B cell (primary cell): ENCODE data around the gene GULP1. TPM values are rescaled to one million over a fixed set of nuclear protein-coding genes. Genes with fewer than 3 reads are reported as not detected.

ENCODE experiments used
- ATAC-seq: fragments of 200-7000 bp; cut with Tn5 transposase; one replicate; pipeline ENCODE4 v1.10.0; 2021; ENCODE audit warnings: low read depth, mild to moderate bottlenecking, moderate number of reproducible peaks, moderate library complexity
- CTCF ChIA-PET: fragments of 350-600 bp; sonication (Branson Sonifier 250); formaldehyde crosslinking; loops from one replicate; lab custom pipeline; 2021; ENCODE audit warnings: antibody characterized with exemption, inconsistent platforms; lab: Charles Lee
- POLR2A ChIA-PET: fragments of 350-600 bp; sonication (Branson Sonifier 250); formaldehyde crosslinking; loops from one replicate; lab custom pipeline; 2021; ENCODE audit warnings: antibody characterized with exemption; lab: Charles Lee
- DNase-seq: peaks from one replicate; pipeline ENCODE4 v3.0.0; 2013
- H2AFZ ChIP-seq: 2 replicates; pipeline ENCODE4 v1.6.1; 2012; ENCODE audit warnings: mild to moderate bottlenecking, low read depth, low read length; ENCODE audit not compliant: insufficient read depth, poor library complexity, severe bottlenecking
- H3K27ac ChIP-seq, 2 donors: 1 replicate in 1 of 2; 2 replicates in 1 of 2; pipeline ENCODE4 v1.5.1; 2012 to 2013; ENCODE audit warnings: low read length in 2 of 2, mild to moderate bottlenecking in 2 of 2, moderate library complexity in 1 of 2
- H3K27me3 ChIP-seq, 4 experiments: fragments of 200-600 bp in 1 of 4; sonication (generic) in 1 of 4; replicated peaks in 1 of 4; 1 replicate in 2 of 4; 2 replicates in 2 of 4; pipeline versions ENCODE4 v1.6.1 to v1.7.0; 2013 to 2016; ENCODE audit warnings: low read length in 3 of 4, mild to moderate bottlenecking in 2 of 4, mixed read lengths in 1 of 4, moderate library complexity in 1 of 4; ENCODE audit not compliant: insufficient read depth in 4 of 4, control insufficient read depth in 3 of 4; ENCODE audit errors: control extremely low read depth in 1 of 4
- H3K36me3 ChIP-seq, 2 experiments: replicated peaks in 1 of 2; 1 replicate in 1 of 2; 2 replicates in 1 of 2; pipeline versions ENCODE4 v1.6.1 to v1.7.1; 2013; ENCODE audit warnings: low read length in 1 of 2; ENCODE audit not compliant: insufficient read depth in 2 of 2, control insufficient read depth in 1 of 2; ENCODE audit errors: control extremely low read depth in 1 of 2, extremely low read depth in 1 of 2
- H3K4me1 ChIP-seq, 2 donors: fragments of 200-600 bp in 1 of 2; sonication (generic) in 1 of 2; 1 replicate in 1 of 2; 2 replicates in 1 of 2; pipeline versions ENCODE4 v1.5.1 to v1.6.1; 2013 to 2017; ENCODE audit warnings: low read length in 2 of 2; ENCODE audit not compliant: control insufficient read depth in 2 of 2, insufficient read depth in 2 of 2
- H3K4me2 ChIP-seq: replicated peaks from 2 replicates; pipeline ENCODE3; 2012; ENCODE audit warnings: mild to moderate bottlenecking, low read depth, low read length; ENCODE audit not compliant: poor library complexity, severe bottlenecking
- H3K4me3 ChIP-seq, 5 experiments: fragments of 200-600 bp in 1 of 5; sonication (generic) in 1 of 5; 1 replicate in 3 of 5; 2 replicates in 2 of 5; pipeline versions ENCODE4 v1.5.1 to v1.7.0; 2011 to 2016; ENCODE audit warnings: low read length in 4 of 5, mild to moderate bottlenecking in 4 of 5, low read depth in 2 of 5, control low read depth in 1 of 5, moderate library complexity in 1 of 5; ENCODE audit not compliant: insufficient read depth in 1 of 5; ENCODE audit errors: control extremely low read depth in 1 of 5, extremely low read depth in 1 of 5
- H3K79me2 ChIP-seq: fragments of 200-600 bp; sonication (generic); one replicate; pipeline ENCODE4 v1.6.0; 2016; ENCODE audit warnings: low read length; ENCODE audit not compliant: control insufficient read depth, insufficient read depth
- H3K9ac ChIP-seq: fragments of 200-600 bp; sonication (generic); 2 replicates; pipeline ENCODE4 v1.6.1; 2017; ENCODE audit warnings: mild to moderate bottlenecking, low read length, moderate library complexity
- H3K9me3 ChIP-seq, 3 donors: one replicate each; pipeline versions ENCODE4 v1.6.1 to v1.7.1; 2013; ENCODE audit warnings: low read length in 2 of 3; ENCODE audit not compliant: control insufficient read depth in 2 of 3, insufficient read depth in 1 of 3; ENCODE audit errors: control extremely low read depth in 1 of 3
- H4K20me1 ChIP-seq: 2 replicates; pipeline ENCODE4 v1.6.0; 2012; ENCODE audit warnings: mild to moderate bottlenecking, low read length; ENCODE audit not compliant: insufficient read depth, control insufficient read depth, poor library complexity, severe bottlenecking
- H3K27ac Mint-ChIP-seq: one replicate; pipeline ENCODE4 v1.8.0; 2021; ENCODE audit warnings: mixed read lengths
- H3K27me3 Mint-ChIP-seq: one replicate; pipeline ENCODE4 v1.8.0; 2021; ENCODE audit warnings: mixed read lengths
- H3K4me1 Mint-ChIP-seq: one replicate; pipeline ENCODE4 v1.8.0; 2021; ENCODE audit warnings: mixed read lengths
- H3K4me3 Mint-ChIP-seq: one replicate; pipeline ENCODE4 v1.8.0; 2021; ENCODE audit warnings: mixed read lengths
- H3K9me3 Mint-ChIP-seq: one replicate; pipeline ENCODE4 v1.8.0; 2022; ENCODE audit warnings: mixed read lengths; ENCODE audit not compliant: insufficient read depth
- EZH2 ChIP-seq: IDR thresholded peaks from 2 replicates; pipeline ENCODE4 v1.6.1; 2012; ENCODE audit warnings: borderline replicate concordance, low read depth, mild to moderate bottlenecking, moderate library complexity, low read length; ENCODE audit not compliant: insufficient read depth, poor library complexity, severe bottlenecking
- WGBS: methylation state at CpG from one replicate; pipeline ENCODE4 v1.1.5; 2013; ENCODE audit warnings: missing lambda C conversion rate; ENCODE audit not compliant: insufficient coverage; 5-methylcytosine and 5-hydroxymethylcytosine counted together
- intact Hi-C: fragments of 100-400 bp; cut with micrococcal nuclease; formaldehyde crosslinking; loops from one replicate; pipeline ENCODE4 v1.10.0; 2022
- polyA plus RNA-seq: library from polyadenylated mRNA; depleted of rRNA; stranded (reverse); fragments of >200 nt; gene quantifications from 2 replicates; pipeline ENCODE4 v1.2.3, GENCODE V29; 2012
- total RNA-seq, 2 donors: library from RNA; stranded (reverse); fragments of 120-200 nt in 1 of 2; gene quantifications; 1 replicate in 1 of 2; 2 replicates in 1 of 2; pipeline versions ENCODE4 v1.2.3 to v1.2.4, GENCODE V29; 2013 to 2022
- TF ChIP-seq, protein P1 (sequence below): fragments of 200-600 bp; IDR thresholded peaks from one replicate; pipeline ENCODE4 v1.8.0; 2022; ENCODE audit warnings: antibody characterized with exemption, mild to moderate bottlenecking

The GULP1 gene
- total and polyA plus RNA-seq, 2 donors (not counting 1 experiment from before 2014, with no cell fraction given) = not detected

DNA sequence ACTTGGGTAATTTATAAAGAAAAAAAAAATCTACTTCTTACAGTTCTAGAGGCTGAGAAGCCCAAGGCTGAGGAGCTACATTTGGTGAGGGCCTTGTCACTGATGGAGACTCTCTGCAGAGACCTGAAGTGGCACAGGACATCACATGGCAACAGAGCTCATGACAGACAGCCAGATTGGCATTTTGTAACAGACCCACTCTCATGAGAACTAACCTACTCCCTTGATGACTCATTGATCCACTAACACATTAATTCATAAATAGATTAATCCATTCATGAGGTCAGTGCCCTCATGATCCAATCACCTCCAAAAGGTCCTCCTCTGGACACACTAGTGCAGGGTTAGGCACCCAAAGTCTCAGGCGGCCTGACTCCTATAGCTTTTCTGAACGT is 318.4 kb downstream of the GULP1 start:
- WGBS = 75% methylated on average over 2 of the region's 2 CpGs

GRCh38 chr2:188610827-188611226 is 319.2 kb downstream of the GULP1 start:
- no peaks in the 10 kb centered on the region for H3K36me3 ChIP-seq
- no peak for DNase-seq
- Mint-ChIP-seq H3K27ac (no peak overlapping the region), H3K4me3 (no peak overlapping the region), H3K4me1 (no peaks in the 10 kb centered on the region), H3K27me3 (no peaks in the 10 kb centered on the region), H3K9me3 (peaks cover 3% of the 10 kb centered on the region)
- H3K27ac ChIP-seq = no peak overlapping the region
- no peak overlapping the region for H2AFZ ChIP-seq
- TF ChIP-seq, protein P1, sequence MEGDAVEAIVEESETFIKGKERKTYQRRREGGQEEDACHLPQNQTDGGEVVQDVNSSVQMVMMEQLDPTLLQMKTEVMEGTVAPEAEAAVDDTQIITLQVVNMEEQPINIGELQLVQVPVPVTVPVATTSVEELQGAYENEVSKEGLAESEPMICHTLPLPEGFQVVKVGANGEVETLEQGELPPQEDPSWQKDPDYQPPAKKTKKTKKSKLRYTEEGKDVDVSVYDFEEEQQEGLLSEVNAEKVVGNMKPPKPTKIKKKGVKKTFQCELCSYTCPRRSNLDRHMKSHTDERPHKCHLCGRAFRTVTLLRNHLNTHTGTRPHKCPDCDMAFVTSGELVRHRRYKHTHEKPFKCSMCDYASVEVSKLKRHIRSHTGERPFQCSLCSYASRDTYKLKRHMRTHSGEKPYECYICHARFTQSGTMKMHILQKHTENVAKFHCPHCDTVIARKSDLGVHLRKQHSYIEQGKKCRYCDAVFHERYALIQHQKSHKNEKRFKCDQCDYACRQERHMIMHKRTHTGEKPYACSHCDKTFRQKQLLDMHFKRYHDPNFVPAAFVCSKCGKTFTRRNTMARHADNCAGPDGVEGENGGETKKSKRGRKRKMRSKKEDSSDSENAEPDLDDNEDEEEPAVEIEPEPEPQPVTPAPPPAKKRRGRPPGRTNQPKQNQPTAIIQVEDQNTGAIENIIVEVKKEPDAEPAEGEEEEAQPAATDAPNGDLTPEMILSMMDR = no peak
- TF ChIP-seq EZH2 = no peak
- H3K4me3 ChIP-seq = no peak overlapping the region
- no peak overlapping the region for H3K9ac ChIP-seq
- H3K79me2 ChIP-seq = no peaks in the 10 kb centered on the region
- intact Hi-C loops = no loop called here
- no peaks in the 10 kb centered on the region for H3K4me1 ChIP-seq
- ATAC-seq = no peak
- ChIA-PET POLR2A (no interaction called here), CTCF (no interaction called here)
- no peak overlapping the region for H3K4me2 ChIP-seq
- H4K20me1 ChIP-seq = no peaks in the 10 kb centered on the region
- no peaks in the 10 kb centered on the region for H3K27me3 ChIP-seq
- H3K9me3 ChIP-seq = peaks cover 0 to 2% (median 0%) of the 10 kb centered on the region in 3 donors
- no CpG with 5 or more reads among the region's 2 CpGs for WGBS

More for the DNA sequence above, 318.4 kb downstream of the GULP1 start:
- Histone ChIP-seq H3K4me1 (no peaks in the 10 kb centered on the region), H3K9ac (no peak overlapping the region), H3K27ac (no peak overlapping the region), H3K9me3 (peaks cover 0 to 6% (median 0%) of the 10 kb centered on the region in 3 donors), H2AFZ (no peak overlapping the region), H3K36me3 (no peaks in the 10 kb centered on the region), H4K20me1 (no peaks in the 10 kb centered on the region), H3K79me2 (no peaks in the 10 kb centered on the region), H3K27me3 (no peaks in the 10 kb centered on the region), H3K4me2 (no peak overlapping the region), H3K4me3 (no peak overlapping the region)
- no peak for TF ChIP-seq EZH2
- TF ChIP-seq, protein P1 = no peak
- POLR2A ChIA-PET = no interaction called here
- Mint-ChIP-seq H3K4me3 (no peak overlapping the region), H3K4me1 (no peaks in the 10 kb centered on the region), H3K27ac (no peak overlapping the region), H3K27me3 (no peaks in the 10 kb centered on the region), H3K9me3 (peaks cover 3% of the 10 kb centered on the region)
- intact Hi-C loops = no loop called here
- CTCF ChIA-PET = no interaction called here
- no peak for DNase-seq
- no peak for ATAC-seq
